CD4-positive, alpha-beta T cell (primary cell): ENCODE results near the gene VWA8. TPM values are rescaled to one million over a fixed set of nuclear protein-coding genes. Genes with fewer than 3 reads are reported as not detected.

Experiments used
- ATAC-seq: fragments of 200-7000 bp; cut with Tn5 transposase; one replicate; pipeline ENCODE4 v1.10.0; 2022; ENCODE audit warnings: mild to moderate bottlenecking; ENCODE audit not compliant: poor library complexity
- CTCF ChIA-PET: fragments of 350-600 bp; sonication (Branson Sonifier 250); formaldehyde crosslinking; loops from one replicate; lab custom pipeline; 2021; ENCODE audit warnings: antibody characterized with exemption, inconsistent platforms; lab: Charles Lee
- POLR2A ChIA-PET: fragments of 350-600 bp; sonication (Branson Sonifier 250); formaldehyde crosslinking; loops from one replicate; lab custom pipeline; 2021; ENCODE audit warnings: antibody characterized with exemption, inconsistent platforms; lab: Charles Lee
- DNase-seq, 14 experiments: peaks; one replicate each; pipeline ENCODE4 v3.0.0-alpha.2; 2013 to 2020; ENCODE audit warnings: mixed read lengths in 2 of 14
- H3K27ac ChIP-seq, 2 donors: one replicate each; pipeline versions ENCODE4 v1.5.1 to v1.7.0; 2013; ENCODE audit warnings: low read length in 2 of 2, low read depth in 1 of 2, mild to moderate bottlenecking in 1 of 2
- H3K27me3 ChIP-seq, 2 experiments: 1 replicate in 1 of 2; 2 replicates in 1 of 2; pipeline versions ENCODE4 v1.6.1 to v1.7.0; 2013; ENCODE audit warnings: low read length in 2 of 2, control low read depth in 1 of 2, mild to moderate bottlenecking in 1 of 2, moderate library complexity in 1 of 2; ENCODE audit not compliant: insufficient read depth in 2 of 2, control insufficient read depth in 1 of 2
- H3K36me3 ChIP-seq: one replicate; pipeline ENCODE4 v1.6.1; 2013; ENCODE audit warnings: low read length, control low read depth; ENCODE audit not compliant: insufficient read depth
- H3K4me1 ChIP-seq: one replicate; pipeline ENCODE4 v1.6.1; 2013; ENCODE audit warnings: low read length, control low read depth; ENCODE audit not compliant: insufficient read depth
- H3K4me3 ChIP-seq: one replicate; pipeline ENCODE4 v1.5.1; 2013; ENCODE audit warnings: mild to moderate bottlenecking, low read length, moderate library complexity
- H3K9me3 ChIP-seq, 2 experiments: 1 replicate in 1 of 2; 2 replicates in 1 of 2; pipeline versions ENCODE4 v1.6.1 to v1.7.0; 2013; ENCODE audit warnings: low read length in 2 of 2, mild to moderate bottlenecking in 2 of 2, control low read depth in 1 of 2, moderate library complexity in 1 of 2; ENCODE audit not compliant: control insufficient read depth in 1 of 2, insufficient read depth in 1 of 2
- H3K27ac Mint-ChIP-seq: one replicate; pipeline ENCODE4 v1.8.0; 2020; ENCODE audit warnings: mixed read lengths
- H3K27me3 Mint-ChIP-seq: one replicate; pipeline ENCODE4 v1.8.0; 2021; ENCODE audit warnings: mixed read lengths
- H3K36me3 Mint-ChIP-seq: one replicate; pipeline ENCODE4 v1.8.0; 2021; ENCODE audit warnings: low read depth, mixed read lengths
- H3K4me1 Mint-ChIP-seq: one replicate; pipeline ENCODE4 v1.8.0; 2021; ENCODE audit warnings: low read depth, mixed read lengths
- H3K4me3 Mint-ChIP-seq: one replicate; pipeline ENCODE4 v1.8.0; 2020; ENCODE audit warnings: mild to moderate bottlenecking, mixed read lengths
- H3K9me3 Mint-ChIP-seq: one replicate; pipeline ENCODE4 v1.8.0; 2020; ENCODE audit warnings: mixed read lengths
- intact Hi-C, 2 experiments: fragments of 100-400 bp; cut with DNase I in 1 of 2; cut with micrococcal nuclease in 1 of 2; formaldehyde crosslinking; loops; one replicate each; pipeline versions ENCODE4 v1.15.1 to v1.9.0; 2023 to 2025; cut with DNase I, micrococcal nuclease
- total RNA-seq, 174 experiments: library from RNA in 2 of 174; stranded (reverse) in 2 of 174; gene quantifications; one replicate each; pipeline ENCODE4 v1.2.3 and lab custom pipeline; 2021 to 2026
- TF ChIP-seq, protein P1 (sequence below): fragments of 200-600 bp; IDR thresholded peaks from one replicate; pipeline ENCODE4 v1.8.0; 2022; ENCODE audit warnings: antibody characterized with exemption, mild to moderate bottlenecking

Gene VWA8
- total RNA-seq, 2 experiments from 2014 or later: 18.7 to 19.0 TPM

DNA sequence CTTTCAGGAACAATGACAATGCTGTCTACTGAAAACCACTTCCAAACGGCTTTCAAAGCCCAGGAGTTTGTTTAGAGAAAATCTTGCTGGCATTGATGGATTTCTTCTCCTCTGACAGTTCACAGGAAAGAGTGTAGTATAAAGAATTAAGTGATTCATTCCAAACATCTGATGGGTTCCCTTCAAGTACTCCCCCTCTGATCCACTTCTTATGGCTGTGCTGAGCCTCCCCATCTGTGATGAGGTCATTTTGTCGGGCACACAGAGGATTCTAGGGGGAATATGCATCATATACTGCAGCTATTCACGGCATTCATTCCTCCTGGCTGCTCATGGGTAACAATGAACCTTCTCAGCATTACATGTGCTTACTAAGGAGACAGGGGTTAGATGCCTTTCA, 395.7 kb downstream of the VWA8 start:
- Histone ChIP-seq H3K4me3 (no peak overlapping the region), H3K36me3 (peaks cover 4% of the 10 kb centered on the region), H3K27me3 (no peaks in the 10 kb centered on the region), H3K9me3 (no peaks in the 10 kb centered on the region), H3K27ac (no peak overlapping the region), H3K4me1 (peaks cover 4% of the 10 kb centered on the region)
- peaks cover 24% of the 10 kb centered on the region for H3K36me3 Mint-ChIP-seq
- no peak overlapping the region for H3K4me3 Mint-ChIP-seq
- H3K27ac Mint-ChIP-seq: no peak overlapping the region
- TF ChIP-seq, protein P1, sequence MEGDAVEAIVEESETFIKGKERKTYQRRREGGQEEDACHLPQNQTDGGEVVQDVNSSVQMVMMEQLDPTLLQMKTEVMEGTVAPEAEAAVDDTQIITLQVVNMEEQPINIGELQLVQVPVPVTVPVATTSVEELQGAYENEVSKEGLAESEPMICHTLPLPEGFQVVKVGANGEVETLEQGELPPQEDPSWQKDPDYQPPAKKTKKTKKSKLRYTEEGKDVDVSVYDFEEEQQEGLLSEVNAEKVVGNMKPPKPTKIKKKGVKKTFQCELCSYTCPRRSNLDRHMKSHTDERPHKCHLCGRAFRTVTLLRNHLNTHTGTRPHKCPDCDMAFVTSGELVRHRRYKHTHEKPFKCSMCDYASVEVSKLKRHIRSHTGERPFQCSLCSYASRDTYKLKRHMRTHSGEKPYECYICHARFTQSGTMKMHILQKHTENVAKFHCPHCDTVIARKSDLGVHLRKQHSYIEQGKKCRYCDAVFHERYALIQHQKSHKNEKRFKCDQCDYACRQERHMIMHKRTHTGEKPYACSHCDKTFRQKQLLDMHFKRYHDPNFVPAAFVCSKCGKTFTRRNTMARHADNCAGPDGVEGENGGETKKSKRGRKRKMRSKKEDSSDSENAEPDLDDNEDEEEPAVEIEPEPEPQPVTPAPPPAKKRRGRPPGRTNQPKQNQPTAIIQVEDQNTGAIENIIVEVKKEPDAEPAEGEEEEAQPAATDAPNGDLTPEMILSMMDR: no peak
- intact Hi-C loops: loop anchor here in 1 of 2 experiments (5.0 kb wide), 1 partner anchor 38 kb away; no protein-coding TSS in a partner anchor
- no peaks in the 10 kb centered on the region for H3K27me3 Mint-ChIP-seq
- peaks cover 27% of the 10 kb centered on the region for H3K4me1 Mint-ChIP-seq
- no peaks in the 10 kb centered on the region for H3K9me3 Mint-ChIP-seq
- no peak for DNase-seq
- POLR2A ChIA-PET: no interaction called here
- CTCF ChIA-PET: interaction anchor here (0.6 to 1.7 kb wide), 2 partner anchors 102 to 106 kb away, joined by 4 to 5 read pairs; no protein-coding TSS in a partner anchor
- ATAC-seq: no peak

DNA sequence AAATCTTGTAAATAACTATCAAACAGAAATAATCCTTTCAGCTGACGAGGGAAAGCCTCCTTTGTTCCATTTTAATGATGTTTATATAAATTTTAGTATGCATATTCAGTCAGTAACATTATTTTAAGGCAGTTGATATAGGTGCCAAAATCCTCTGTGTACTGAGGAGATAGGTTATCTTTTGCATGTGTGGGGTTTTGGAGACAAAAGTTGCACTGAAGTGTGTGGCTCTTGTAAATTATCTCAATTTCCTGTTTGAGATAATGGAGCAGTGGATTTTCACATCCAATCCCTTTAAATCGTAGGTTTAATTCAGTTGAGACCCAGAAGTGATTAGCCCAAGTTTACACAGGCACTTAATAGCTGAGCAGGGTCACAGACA, 396.9 kb downstream of the VWA8 start:
- peaks cover 20% of the 10 kb centered on the region for H3K36me3 Mint-ChIP-seq
- Histone ChIP-seq H3K9me3 (no peaks in the 10 kb centered on the region), H3K4me3 (no peak overlapping the region), H3K27me3 (no peaks in the 10 kb centered on the region), H3K4me1 (peaks cover 4% of the 10 kb centered on the region), H3K27ac (no peak overlapping the region), H3K36me3 (peaks cover 4% of the 10 kb centered on the region)
- TF ChIP-seq, protein P1: no peak
- H3K9me3 Mint-ChIP-seq: no peaks in the 10 kb centered on the region
- no peak for DNase-seq
- POLR2A ChIA-PET: no interaction called here
- intact Hi-C loops: no loop called here
- CTCF ChIA-PET: interaction anchor here (0.6 kb wide), 1 partner anchor 60 kb away, joined by 3 read pairs; no protein-coding TSS in a partner anchor
- ATAC-seq: no peak
- no peaks in the 10 kb centered on the region for H3K27me3 Mint-ChIP-seq
- peaks cover 23% of the 10 kb centered on the region for H3K4me1 Mint-ChIP-seq
- H3K27ac Mint-ChIP-seq: no peak overlapping the region
- H3K4me3 Mint-ChIP-seq: no peak overlapping the region

DNA sequence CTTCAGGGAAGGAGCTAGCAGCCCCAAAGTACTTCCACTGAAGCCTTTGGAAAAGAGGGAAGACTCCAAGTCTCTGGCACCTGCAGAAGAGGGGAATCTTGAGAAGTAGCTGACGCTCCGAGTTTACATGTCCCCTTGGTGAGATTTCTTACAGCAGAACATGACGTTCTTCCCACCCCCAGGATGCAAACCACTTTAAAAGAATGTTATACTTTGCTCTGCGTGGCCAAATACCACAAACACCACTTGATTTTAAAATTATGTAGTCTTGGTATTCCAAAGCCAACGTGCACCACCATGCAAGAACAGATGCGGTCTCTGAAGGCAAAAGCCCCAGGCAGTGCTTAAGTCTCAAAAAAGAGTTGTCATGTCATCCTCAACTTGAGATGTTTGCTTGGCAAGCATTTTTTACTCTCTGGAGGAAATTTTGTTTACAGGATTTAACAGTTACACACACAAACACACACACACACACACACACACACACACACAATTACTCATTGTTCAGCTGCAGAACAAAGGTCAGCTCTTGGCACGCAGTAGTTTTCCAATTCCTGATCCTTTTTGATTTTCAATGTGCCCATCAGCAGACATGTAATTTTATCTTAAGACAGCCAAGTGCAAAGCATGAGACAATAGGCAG, 397.4 kb downstream of the VWA8 start:
- no peak overlapping the region for H3K27ac ChIP-seq
- Mint-ChIP-seq H3K4me3 (no peak overlapping the region), H3K36me3 (peaks cover 18% of the 10 kb centered on the region), H3K4me1 (peaks cover 23% of the 10 kb centered on the region), H3K27me3 (no peaks in the 10 kb centered on the region), H3K27ac (no peak overlapping the region), H3K9me3 (no peaks in the 10 kb centered on the region)
- DNase-seq: no peak
- TF ChIP-seq, protein P1: no peak
- H3K4me3 ChIP-seq: no peak overlapping the region
- no peaks in the 10 kb centered on the region for H3K9me3 ChIP-seq
- ChIA-PET CTCF (no interaction called here), POLR2A (interaction anchor here (1.7 kb wide), 1 partner anchor 105 kb away, joined by 6 read pairs; no protein-coding TSS in a partner anchor)
- no peak for ATAC-seq
- H3K4me1 ChIP-seq: peaks cover 4% of the 10 kb centered on the region
- peaks cover 4% of the 10 kb centered on the region for H3K36me3 ChIP-seq
- intact Hi-C loops: no loop called here
- H3K27me3 ChIP-seq: no peaks in the 10 kb centered on the region
